Fibroblast of skin of right quadriceps (primary cell): ENCODE results near the gene AMDHD1.

Experiments
- DNase-seq: peaks from one replicate; pipeline ENCODE4 v3.0.0-alpha.2; 2013

The AMDHD1 gene

GRCh38 chr12:95943330-95943842 is at the start of gene AMDHD1:
AMDHD1 (plus strand) TSS chr12:95943331; CDS start chr12:95943399, 68 bp downstream.
- peak; percentile 31 for DNase-seq

GRCh38 chr12:95896846-95897245 is 46.3 kb upstream of the AMDHD1 start:
- DNase-seq = no peak

DNA sequence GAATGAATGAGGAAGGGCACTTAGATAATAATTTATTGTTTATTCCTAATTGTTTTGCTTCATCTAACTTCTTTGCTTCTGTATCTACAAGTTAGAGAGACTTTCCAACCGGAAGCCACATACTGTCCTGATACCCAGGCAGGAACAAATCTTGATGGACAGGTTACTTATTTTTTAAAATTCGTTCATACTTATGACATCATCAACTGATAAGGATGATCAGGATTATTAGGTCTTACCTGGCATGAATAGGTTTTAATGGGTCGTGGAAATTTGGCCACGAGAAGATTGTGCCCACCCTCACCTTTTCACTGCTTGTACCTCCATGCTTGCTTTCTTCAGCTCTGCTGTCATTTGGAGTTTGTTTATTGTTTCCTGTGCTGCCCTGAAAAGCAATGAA is 45.0 kb upstream of the AMDHD1 start:
- no peak for DNase-seq

DNA sequence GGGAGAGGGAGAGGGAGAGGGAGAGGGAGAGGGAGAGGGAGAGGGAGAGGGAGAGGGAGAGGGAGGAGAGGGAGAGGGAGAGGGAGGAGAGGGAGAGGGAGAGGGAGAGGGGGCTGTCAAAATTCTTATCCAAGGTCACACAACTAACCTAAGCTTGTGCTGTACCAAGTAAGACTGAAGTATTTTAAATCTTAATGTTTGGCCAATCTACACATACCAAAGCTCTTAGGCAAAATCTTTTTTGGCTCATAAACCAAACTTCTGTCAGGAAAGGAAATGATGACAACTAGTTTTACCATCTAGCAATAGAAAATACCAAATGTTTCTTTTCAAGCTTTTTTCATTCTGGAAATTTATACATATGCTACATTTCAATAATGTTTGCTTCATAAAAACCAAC is 34.6 kb upstream of the AMDHD1 start:
- peak; percentile 59 for DNase-seq

DNA sequence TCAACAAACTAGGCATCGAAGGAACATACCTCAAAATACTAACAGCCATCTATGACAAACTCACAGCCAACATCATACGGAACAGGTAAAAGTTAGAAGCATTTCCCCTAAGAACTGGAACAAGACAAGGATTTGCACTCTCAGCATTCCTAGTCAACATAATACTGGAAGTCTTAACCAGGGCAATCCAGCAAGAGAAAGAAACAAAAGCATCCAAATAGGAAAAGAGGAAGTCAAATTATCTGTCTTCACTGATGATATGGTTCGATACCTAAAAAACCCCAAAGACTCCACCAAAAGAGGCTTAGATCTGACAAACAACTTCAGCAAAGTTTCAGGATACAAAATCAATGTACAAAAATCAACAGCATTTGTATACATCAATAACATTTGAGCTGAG is 33.3 kb upstream of the AMDHD1 start:
- DNase-seq = no peak

- peak; percentile 38 for DNase-seq
These were observed 24.7 kb upstream of the AMDHD1 start for GRCh38 chr12:95918194-95918993.

DNA sequence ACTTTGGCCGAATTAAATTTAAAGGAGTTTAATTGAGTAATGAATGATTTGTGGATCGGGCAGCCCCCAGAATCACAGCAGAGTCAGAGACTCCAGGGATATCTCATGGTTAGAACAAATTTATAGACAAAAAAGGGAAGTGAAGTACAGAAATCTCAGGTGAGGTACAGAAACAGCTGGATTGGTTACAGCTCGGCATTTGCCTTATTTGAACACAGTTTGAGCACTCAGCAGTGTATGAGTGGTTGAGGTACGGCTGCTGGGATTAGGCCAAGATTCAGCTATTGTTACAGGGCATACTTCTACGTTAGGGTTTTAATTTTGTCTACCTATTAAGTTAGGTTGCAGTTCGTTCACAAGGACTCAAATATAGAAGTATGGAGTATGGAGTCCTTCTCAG is 24.0 kb upstream of the AMDHD1 start:
- DNase-seq = no peak

DNA sequence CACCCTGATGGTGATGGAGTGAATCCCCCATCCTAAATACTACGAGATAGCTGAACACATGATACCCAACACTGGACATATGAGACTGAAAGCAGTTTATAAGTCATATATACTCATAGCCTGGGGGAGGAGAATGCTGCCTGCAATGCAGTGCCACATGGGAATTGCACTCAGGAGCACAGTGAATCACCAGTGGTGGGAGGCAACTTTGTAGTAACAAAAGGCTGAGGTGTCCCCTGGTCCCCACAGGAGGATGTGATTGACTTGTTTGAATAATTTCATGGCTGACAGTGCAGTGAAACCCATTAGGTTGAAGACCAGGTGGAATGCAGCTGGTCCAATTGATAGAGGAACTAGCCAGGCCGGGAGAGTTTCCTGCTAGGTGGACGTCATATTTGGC is 20.9 kb upstream of the AMDHD1 start:
- DNase-seq = peak; percentile 45

DNA sequence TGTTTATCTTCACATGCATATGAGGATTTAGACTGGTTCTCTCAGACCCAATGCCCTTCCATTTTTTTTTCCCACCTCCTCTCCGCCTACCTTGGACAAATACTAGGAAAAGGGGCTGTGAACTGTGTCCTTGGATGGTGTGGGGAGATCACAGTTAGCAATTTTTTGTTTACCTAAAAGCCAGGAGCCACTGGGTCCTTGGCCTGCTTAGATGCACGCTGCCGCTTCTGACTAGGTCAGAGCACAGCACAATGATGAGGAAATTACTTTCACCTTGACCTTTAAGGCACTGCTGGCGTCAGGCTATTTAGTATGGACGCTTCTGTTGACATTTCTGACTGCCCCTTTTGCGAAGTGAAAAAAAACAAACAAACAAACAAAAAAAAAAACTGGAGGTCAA is 2.6 kb upstream of the AMDHD1 start:
- DNase-seq = no peak

DNA sequence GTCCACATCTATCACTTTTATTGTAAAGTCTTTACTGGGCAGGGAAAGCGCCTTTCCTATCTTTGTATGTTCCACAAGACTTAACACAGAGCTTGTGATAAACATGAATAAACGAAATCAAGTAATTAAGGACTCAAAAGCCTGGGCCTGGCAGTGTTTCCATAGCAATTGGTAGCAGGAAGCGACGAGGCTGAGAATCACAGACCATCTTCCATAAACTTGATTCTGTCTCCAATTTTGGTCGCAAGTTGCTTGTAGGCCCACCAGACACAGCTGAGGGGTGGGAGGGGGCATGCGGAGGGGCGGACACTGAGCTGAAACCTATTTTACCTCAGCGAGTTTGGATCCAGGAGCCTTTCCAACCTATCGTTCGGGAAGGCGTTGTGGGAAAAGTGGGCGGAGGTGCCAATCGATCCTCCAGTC is 1.0 kb upstream of the AMDHD1 start:
- no peak for DNase-seq

- peak; percentile 59 for DNase-seq
These were observed 404 bp upstream of the AMDHD1 start, which contains the start of gene CCDC38 for GRCh38 chr12:95942524-95943329. CCDC38 (minus strand) TSS chr12:95942614; CDS start chr12:95936509, 6,105 bp downstream.

- DNase-seq = no peak
These were observed 1.1 kb downstream of the AMDHD1 start for GRCh38 chr12:95944108-95944704.

- DNase-seq = no peak
These were observed 6.5 kb downstream of the AMDHD1 start for GRCh38 chr12:95949477-95950206.

- DNase-seq = no peak
These were observed 8.4 kb downstream of the AMDHD1 start for GRCh38 chr12:95951515-95951914.

DNA sequence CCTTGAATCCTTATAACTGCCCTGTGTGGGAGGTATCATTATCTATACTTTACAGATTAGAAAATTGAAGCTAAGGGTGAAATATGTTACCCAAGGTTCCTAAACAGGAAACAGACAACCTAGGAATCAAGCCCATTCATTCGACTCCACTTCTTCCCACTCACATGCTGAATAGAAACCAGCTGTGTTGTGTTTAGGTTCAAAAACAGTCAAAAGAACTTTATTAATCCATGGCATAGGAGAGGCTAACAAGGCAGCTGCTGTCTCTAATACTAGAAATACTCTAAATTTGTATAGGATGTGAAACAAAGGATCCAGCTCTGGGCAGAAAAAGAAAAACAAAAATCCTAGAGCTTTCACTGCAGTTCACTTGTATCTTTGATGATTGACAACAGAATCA is 9.9 kb downstream of the AMDHD1 start:
- DNase-seq = no peak

DNA sequence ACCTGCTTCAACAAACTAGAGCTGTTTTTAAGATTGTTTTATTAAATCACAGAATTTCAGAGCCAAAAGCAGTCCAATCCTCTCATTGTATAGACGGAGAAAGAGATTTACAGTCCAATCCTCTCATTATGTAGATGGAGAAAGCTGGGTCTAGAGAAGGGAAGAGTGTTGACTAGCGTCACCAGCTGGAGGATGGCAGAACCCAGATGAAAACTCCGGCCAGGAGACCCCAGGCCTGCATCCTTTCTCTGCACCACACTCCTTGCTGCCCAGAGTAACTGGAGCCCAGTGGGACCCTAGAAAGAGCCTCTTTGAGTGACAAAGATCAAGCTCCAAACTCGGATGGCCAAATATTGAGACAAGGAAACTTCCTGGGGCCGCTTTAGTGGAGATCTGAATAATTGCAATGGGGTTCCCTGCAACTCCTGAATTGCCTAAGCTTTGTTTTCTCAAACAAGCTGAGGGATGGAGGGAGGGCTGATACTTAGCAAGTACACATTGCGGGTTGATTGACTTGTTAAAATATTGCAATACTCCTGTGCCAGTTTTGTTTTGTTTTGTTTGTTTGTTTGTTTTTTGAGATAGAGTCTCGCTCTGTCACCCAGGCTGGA is 12.5 kb downstream of the AMDHD1 start:
- DNase-seq = no peak

DNA sequence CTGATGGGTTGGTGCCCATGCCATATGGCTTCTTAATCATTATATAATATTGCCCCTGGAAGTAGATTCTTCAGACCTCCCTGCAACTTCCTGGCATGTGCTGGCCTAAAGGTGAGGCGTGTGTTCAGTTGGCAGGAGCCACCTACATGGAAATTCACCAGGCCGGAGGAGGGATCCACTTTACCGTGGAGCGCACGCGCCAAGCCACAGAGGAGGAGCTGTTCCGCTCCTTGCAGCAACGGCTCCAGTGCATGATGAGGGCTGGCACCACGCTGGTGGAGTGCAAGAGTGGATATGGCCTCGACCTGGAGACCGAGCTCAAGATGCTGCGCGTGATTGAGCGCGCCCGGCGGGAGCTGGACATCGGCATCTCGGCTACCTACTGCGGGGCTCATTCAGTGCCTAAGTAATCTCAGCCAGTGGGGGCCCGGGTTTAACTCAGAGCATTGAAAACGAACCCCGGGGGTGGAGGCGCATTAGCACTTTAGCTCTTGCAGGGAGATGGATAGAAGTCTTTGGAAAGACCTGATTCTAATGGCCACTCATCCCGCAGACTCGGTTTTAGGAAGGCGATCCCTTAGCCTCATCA is 13.5 kb downstream of the AMDHD1 start:
- no peak for DNase-seq

DNA sequence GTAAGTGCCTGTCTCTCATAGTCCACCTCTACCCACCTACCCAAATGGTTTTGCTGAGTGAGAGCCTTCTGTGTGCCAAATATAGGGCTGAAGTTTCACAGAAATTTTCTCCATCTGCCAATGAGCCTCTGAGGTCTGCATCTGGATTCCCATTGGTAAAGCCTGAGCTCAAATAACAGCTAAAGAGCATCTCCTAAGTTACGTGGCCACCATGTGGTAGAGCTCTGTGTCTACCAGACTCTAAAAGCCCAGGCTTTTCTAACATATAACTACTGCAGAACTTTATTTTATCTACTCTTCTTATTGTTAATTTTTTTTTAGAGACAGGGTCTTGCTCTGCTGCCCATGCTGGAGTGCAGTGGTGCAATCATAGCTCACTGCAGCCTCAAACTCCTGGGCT is 16.0 kb downstream of the AMDHD1 start:
- DNase-seq = no peak

GRCh38 chr12:95960241-95960640 is 17.1 kb downstream of the AMDHD1 start:
- DNase-seq = no peak

- DNase-seq = no peak
These were observed 19.1 kb downstream of the AMDHD1 start for GRCh38 chr12:95962222-95962621.

GRCh38 chr12:95963096-95963495 is 20.0 kb downstream of the AMDHD1 start:
- no peak for DNase-seq
